ENCODE data around the gene CRTC2.

The CRTC2 gene

DNA sequence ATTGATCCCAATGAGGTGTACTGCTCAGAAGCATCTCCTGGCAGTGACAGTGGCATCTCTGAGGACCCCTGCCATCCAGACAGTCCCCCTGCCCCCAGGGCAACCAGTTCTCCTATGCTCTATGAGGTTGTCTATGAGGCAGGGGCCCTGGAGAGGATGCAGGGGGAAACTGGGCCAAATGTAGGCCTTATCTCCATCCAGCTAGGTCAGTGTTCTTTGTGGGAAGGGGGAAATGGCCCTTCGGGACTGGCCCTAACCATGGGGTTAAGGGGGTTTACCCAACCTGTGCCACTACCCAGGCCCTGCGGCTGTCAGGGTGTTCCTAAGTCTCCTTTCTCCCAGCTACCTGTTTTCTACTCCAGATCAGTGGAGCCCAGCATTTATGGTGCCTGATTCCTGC is 10.6 kb upstream of the CRTC2 start:
- no peak for DNase-seq (ENCODE audit: low read depth in 1 of 2, low spot score in 1 of 2)
- Histone ChIP-seq H3K27ac (replicated peaks) (no peak overlapping the region), H3K4me3 (replicated peaks; ENCODE audit: insufficient read depth, low read length) (no peak overlapping the region), H3K27me3 (ENCODE audit: insufficient read depth, poor library complexity, severe bottlenecking) (no peaks in the 10 kb centered on the region)
- TF ChIP-seq, protein P1, sequence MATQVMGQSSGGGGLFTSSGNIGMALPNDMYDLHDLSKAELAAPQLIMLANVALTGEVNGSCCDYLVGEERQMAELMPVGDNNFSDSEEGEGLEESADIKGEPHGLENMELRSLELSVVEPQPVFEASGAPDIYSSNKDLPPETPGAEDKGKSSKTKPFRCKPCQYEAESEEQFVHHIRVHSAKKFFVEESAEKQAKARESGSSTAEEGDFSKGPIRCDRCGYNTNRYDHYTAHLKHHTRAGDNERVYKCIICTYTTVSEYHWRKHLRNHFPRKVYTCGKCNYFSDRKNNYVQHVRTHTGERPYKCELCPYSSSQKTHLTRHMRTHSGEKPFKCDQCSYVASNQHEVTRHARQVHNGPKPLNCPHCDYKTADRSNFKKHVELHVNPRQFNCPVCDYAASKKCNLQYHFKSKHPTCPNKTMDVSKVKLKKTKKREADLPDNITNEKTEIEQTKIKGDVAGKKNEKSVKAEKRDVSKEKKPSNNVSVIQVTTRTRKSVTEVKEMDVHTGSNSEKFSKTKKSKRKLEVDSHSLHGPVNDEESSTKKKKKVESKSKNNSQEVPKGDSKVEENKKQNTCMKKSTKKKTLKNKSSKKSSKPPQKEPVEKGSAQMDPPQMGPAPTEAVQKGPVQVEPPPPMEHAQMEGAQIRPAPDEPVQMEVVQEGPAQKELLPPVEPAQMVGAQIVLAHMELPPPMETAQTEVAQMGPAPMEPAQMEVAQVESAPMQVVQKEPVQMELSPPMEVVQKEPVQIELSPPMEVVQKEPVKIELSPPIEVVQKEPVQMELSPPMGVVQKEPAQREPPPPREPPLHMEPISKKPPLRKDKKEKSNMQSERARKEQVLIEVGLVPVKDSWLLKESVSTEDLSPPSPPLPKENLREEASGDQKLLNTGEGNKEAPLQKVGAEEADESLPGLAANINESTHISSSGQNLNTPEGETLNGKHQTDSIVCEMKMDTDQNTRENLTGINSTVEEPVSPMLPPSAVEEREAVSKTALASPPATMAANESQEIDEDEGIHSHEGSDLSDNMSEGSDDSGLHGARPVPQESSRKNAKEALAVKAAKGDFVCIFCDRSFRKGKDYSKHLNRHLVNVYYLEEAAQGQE (IDR thresholded peaks at IDR 0.05; ENCODE audit: insufficient replicate concordance, low read depth), result no peak
- TF ChIP-seq SPI1 (IDR thresholded peaks at IDR 0.05; ENCODE audit: borderline replicate concordance, low read depth) (no peak), POLR2AphosphoS5 (IDR thresholded peaks at IDR 0.05; ENCODE audit: low read depth) (no peak), GABPA (IDR thresholded peaks at IDR 0.05; ENCODE audit: low read depth) (no peak)
- TF ChIP-seq, protein P2, sequence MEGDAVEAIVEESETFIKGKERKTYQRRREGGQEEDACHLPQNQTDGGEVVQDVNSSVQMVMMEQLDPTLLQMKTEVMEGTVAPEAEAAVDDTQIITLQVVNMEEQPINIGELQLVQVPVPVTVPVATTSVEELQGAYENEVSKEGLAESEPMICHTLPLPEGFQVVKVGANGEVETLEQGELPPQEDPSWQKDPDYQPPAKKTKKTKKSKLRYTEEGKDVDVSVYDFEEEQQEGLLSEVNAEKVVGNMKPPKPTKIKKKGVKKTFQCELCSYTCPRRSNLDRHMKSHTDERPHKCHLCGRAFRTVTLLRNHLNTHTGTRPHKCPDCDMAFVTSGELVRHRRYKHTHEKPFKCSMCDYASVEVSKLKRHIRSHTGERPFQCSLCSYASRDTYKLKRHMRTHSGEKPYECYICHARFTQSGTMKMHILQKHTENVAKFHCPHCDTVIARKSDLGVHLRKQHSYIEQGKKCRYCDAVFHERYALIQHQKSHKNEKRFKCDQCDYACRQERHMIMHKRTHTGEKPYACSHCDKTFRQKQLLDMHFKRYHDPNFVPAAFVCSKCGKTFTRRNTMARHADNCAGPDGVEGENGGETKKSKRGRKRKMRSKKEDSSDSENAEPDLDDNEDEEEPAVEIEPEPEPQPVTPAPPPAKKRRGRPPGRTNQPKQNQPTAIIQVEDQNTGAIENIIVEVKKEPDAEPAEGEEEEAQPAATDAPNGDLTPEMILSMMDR (IDR thresholded peaks at IDR 0.05; ENCODE audit: insufficient read depth, low read length), result no peak

DNA sequence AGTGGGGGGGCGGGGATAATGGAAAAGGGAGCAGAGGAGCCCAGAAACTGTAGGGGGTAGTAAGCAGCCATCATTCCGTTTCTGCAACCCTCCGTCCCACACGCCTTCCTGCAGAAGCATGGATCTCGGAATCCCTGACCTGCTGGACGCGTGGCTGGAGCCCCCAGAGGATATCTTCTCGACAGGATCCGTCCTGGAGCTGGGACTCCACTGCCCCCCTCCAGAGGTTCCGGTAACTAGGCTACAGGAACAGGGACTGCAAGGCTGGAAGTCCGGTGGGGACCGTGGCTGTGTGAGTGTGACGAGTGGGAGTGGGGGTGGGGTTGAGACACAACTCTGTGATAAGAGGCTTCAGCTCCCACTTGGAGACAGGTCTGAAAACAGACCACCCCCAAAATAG is 10.0 kb upstream of the CRTC2 start:
- no peak for DNase-seq (ENCODE audit: low read depth in 1 of 2, low spot score in 1 of 2)

DNA sequence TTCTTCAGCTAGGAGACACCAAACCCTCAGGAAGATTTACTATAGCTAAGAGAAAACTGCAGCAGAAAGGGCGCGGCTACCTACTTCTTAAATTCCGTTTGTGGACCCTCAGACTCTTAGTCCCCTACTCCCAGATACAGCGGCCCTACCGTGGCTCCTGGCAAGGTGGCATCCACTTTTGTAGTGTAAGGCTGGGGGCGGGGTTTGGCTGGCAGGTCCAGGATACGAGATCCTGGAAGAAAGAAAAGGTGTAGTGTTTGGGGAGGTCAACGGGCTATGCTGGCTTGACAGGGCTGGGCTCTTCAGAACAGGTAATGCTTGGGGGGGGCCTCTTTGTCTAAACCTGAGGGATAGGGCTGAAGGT is 9.6 kb upstream of the CRTC2 start:
- peak overlapping the region; percentile 62 for H3K4me3 ChIP-seq (replicated peaks; ENCODE audit: insufficient read depth, low read length)
- H3K27me3 ChIP-seq (ENCODE audit: insufficient read depth, poor library complexity, severe bottlenecking), result no peaks in the 10 kb centered on the region
- TF ChIP-seq, protein P2 (IDR thresholded peaks at IDR 0.05; ENCODE audit: insufficient read depth, low read length), result no peak
- TF ChIP-seq, protein P1 (IDR thresholded peaks at IDR 0.05; ENCODE audit: insufficient replicate concordance, low read depth), result no peak
- TF ChIP-seq GABPA (IDR thresholded peaks at IDR 0.05; ENCODE audit: low read depth), result no peak
- no peak for TF ChIP-seq POLR2AphosphoS5 (IDR thresholded peaks at IDR 0.05; ENCODE audit: low read depth)
- TF ChIP-seq SPI1 (IDR thresholded peaks at IDR 0.05; ENCODE audit: borderline replicate concordance, low read depth), result no peak
- no peak for DNase-seq (ENCODE audit: low read depth in 1 of 2, low spot score in 1 of 2)
- peak overlapping the region; percentile 94 for H3K27ac ChIP-seq (replicated peaks)

More for the DNA sequence above, 10.0 kb upstream of the CRTC2 start:
- Histone ChIP-seq H3K27ac (replicated peaks) (peak overlapping the region; percentile 94), H3K27me3 (ENCODE audit: insufficient read depth, poor library complexity, severe bottlenecking) (no peaks in the 10 kb centered on the region), H3K4me3 (replicated peaks; ENCODE audit: insufficient read depth, low read length) (peak overlapping the region; percentile 62)
- TF ChIP-seq GABPA (IDR thresholded peaks at IDR 0.05; ENCODE audit: low read depth) (no peak), SPI1 (IDR thresholded peaks at IDR 0.05; ENCODE audit: borderline replicate concordance, low read depth) (no peak), POLR2AphosphoS5 (IDR thresholded peaks at IDR 0.05; ENCODE audit: low read depth) (no peak)
- TF ChIP-seq, protein P2 (IDR thresholded peaks at IDR 0.05; ENCODE audit: insufficient read depth, low read length), result no peak
- TF ChIP-seq, protein P1 (IDR thresholded peaks at IDR 0.05; ENCODE audit: insufficient replicate concordance, low read depth), result no peak
